GM18526 (cell line): ENCODE results near the gene CCDC196.

Experiments
- POLR2A ChIP-seq: IDR thresholded peaks from 3 replicates; pipeline ENCODE4 v1.6.1; 2011; ENCODE audit not compliant: insufficient read length; ENCODE audit errors: extremely low read depth

Gene CCDC196

DNA sequence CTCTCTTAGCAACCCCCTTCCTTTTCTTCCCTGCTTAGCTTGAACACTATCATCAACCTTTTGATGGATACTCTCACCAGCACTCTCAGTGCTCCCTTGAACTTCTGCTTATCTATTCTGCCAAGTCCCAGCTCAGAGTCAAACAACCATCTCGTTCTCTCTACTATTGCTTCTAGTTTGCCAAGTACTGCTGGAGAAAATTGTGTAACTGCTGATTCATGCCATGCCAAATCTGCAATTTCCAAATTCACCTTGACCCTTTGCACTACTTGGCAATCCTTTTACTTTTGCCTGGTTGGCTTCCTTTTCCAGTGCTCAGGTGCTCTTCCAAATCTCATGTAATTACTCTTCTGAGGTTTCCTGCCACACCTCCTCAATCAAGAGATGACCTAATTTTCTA, 2.8 kb upstream of the CCDC196 start:
- no peak for TF ChIP-seq POLR2A

DNA sequence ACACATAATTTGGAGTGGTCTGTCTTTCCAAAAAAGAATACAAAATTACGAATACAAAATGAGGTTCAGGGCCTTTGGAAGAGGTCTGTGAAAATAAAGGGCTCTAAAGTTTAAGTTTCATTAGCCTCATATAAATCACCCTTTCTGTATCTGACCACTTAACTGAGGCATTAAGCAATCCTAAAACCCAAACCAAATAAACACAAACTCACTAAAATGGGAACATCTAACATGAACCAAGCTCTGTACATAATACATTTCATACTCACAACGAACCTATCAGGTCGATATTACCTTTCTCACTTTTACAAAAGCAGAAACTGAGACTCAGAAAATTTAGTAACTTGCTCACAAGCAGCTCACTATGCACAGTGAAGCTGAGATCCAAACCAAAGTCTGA, 1.1 kb upstream of the CCDC196 start:
- TF ChIP-seq POLR2A, result no peak

DNA sequence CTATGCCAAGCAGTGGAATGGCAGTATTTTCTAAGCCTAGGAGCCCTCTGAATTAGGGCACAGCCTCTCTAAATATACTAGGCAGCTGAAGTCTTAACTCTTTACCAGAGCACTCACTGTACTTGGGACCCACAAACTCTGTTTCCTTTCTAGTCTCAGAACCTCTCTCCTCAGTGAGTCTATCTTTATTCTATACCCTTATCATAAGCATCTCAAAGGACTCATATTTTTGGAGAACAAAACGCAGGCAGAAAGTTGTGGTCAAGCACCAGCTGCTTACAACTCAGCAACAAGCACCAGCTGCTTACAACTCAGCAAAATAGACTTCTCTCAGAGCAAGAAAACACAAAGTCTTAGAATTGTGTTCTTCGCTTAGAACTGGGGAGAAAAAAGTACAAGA, 993 bp downstream of the CCDC196 start:
- TF ChIP-seq POLR2A, result no peak

DNA sequence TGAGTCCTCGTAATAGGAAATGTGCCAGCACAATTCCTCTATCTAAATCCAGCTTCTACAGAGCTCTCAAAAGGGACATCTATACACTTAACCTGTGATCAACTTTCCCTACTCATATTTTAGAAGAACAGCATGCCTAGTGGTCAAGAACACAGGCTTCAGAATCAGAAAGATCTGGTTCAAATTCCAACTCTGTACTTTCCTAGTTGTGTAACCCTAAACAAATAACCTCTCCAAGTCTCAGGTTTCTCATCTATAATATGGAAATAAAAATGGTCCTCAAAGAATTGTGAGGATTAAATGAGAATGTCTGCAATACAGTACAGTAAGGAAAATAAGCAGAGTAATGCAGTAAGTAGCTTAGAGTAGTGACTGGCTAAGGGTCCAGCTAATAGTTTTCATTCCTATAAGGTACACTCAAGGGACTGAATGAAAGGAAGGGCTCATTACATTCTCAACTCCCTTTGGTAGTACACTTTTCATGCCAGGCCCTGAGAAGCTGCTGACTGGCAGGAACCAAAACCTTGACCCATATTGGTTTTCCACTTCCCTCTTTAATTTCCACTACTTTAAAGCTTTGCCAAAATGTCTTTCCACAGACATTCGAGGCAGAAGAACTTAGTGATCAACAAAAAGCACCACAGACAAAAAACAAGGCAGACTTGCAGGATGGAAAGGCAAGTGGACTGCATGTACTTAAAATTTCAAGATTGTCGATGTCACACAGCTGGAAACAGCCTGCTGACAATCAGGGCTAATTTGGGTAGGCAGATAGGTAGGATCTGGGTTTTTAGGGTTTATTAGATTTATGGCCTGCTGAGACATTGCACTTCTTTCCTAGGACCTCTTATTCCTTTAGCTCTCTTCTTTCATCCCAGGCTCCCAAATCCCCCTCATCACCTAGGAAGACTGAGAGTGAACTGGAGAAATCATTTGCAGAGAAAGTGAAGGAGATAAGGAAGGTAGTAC, 4.3 kb downstream of the CCDC196 start:
- TF ChIP-seq POLR2A, result no peak

- TF ChIP-seq POLR2A, result no peak
Observed at GRCh38 chr14:66493750-66494149, 7.6 kb downstream of the CCDC196 start.

DNA sequence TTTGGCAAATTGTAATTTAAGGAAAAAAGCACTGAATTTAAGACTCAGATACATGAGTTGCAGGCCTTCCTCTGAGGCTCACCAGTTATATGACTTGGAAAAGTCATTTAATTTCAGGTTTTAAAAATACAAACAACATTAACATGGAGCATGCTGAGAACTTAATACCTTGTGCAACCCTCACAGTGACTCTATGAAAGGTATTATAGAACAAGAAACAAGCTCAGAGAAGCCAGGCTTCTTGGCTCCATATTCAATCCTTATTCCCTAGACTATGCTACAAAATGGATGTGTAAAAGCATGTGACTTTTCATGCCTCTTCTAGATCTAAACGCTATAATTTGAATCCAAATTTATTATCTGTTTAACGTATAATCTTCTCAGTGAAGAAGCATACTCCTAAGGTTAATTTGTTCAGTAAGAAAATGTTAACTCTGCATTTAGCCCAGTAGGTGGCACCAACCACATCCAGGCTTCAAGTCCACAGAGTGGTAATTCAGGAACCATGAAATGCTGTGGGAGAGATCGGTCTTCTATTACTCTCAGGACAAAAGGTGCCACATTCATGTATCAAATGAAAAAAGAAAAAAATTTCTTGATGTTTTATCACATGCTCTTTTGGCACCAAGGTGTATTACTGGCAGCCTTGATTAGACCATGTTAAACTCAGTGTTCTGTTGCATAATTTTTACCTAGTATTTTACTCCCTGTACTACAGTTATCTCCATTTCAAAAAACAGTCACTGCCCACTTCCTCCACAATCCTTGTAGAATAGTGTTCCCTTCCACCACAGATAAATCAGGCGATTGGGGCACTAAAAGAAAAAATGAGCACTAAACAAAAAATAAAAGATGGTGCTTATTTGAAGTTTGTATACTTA, 9.3 kb downstream of the CCDC196 start:
- TF ChIP-seq POLR2A, result no peak

DNA sequence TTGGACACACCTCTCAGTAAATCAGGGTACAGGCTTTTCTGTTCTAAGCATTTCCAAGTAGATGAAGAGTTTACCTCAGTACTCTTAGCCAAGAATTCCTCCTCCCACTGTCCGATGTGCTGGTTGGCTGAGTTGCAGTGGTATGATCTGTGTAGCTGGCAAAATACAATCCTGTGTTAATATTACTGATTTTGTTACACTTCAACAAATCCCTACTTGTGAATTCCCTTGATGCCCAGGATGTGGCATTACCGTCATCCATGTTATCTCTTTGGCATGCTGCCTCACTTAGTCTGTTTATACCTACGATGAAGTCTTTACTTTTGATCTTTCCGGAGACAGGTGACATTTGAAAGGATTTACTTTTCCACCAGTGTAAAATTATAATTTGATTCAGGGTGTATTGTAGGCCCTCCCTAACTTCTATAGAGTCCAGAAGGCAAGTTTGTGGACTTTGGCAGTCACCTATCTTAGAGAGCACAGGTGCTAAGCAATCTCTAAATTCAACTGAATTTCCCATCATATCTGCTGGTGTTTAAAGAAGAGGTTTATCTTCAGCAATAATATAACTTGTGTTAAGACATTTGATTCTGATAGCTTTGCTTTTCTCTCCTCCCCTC, 10.1 kb downstream of the CCDC196 start:
- no peak for TF ChIP-seq POLR2A

- no peak for TF ChIP-seq POLR2A
Observed at GRCh38 chr14:66496911-66497310, 10.7 kb downstream of the CCDC196 start.

DNA sequence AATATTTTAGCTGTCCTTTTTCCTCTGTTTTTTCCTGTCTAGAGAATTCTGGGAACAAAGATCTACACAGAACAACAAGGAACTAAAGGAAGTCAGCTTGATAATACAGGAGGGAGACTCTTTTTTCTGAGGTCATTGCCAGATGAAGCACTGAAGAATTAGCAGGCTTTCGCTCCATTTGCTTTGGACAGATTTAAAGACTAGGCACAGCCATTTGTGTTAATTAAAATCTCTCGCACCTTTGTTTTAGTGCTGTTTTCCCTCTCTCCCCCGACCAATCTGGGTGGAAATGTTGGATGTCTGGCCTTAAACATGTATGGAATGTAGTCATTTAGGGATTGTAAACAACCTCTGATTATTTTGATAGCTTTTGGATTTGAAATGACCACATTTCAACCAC, 12.1 kb downstream of the CCDC196 start:
- no peak for TF ChIP-seq POLR2A

- no peak for TF ChIP-seq POLR2A
Observed at GRCh38 chr14:66501592-66501991, 15.4 kb downstream of the CCDC196 start.

DNA sequence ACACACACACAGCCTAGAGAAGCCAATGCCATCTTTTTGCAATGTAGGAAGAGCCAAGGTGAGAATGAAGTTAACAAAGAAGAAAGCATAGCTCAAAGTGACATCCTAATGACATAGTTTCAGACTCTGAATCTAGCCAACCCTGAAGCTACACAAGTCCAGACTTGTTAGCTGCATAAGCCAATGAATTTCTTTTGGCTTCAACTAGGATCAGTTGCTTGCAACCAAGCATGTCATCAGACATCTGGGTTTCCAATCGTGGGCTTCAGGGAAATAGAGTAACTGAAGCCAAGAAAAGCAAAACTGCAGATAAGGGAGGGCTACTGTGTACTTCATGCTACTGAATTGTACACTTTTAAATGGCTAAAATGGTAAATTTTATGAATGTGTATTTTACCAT, 17.4 kb downstream of the CCDC196 start:
- no peak for TF ChIP-seq POLR2A

DNA sequence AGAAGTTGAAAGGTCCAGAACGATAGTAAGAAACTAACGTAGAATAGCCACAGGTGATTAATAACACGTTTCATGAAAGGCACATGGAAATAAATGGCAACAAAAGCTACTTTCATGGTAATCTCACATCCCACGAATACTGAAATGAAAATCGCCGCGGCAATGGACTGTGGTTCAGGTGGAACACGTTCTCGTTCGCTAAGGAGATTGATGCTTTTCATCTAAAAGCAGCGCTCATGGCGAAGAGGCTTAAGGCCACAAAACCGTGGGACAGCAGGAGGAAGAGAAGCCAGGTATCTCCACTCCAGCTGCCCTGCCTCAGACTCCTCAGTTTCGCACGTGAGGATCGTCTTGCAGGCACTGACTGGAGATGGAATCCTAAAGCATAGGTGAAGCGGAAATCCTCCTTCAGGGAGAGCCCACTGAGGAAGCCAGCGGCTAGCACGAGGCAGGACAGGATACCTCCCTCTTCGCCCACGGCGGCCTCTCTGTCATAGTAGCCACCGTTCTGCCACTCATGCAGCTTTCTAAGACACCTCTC, 21.1 kb downstream of the CCDC196 start:
- no peak for TF ChIP-seq POLR2A

- peak; percentile 73 for TF ChIP-seq POLR2A
Observed at GRCh38 chr14:66507722-66508546, 21.8 kb downstream of the CCDC196 start, which contains the start of gene GPHN. Gene GPHN (plus strand): TSS chr14:66508147.

DNA sequence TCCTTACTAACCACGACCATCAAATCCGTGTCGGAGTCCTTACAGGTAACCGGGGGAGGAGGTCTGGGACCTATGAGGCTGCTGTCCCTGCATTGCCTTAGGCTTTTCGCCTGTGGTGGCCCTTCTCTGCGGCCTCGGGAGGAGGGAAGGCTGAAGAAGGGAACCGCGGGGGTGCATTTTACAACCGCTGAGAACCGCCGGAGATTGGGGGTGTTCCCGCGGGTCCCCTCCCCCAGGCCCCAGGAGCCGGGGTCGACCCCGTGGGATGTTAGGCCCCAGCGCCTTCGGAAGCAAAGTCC, 22.3 kb downstream of the CCDC196 start:
- TF ChIP-seq POLR2A, result no peak

GRCh38 chr14:66508846-66509621, 22.9 kb downstream of the CCDC196 start:
- TF ChIP-seq POLR2A, result no peak
